GM18861 (cell line): ENCODE results near the gene ANO4.

Experiments
- ATAC-seq: cut with Tn5 transposase; IDR thresholded peaks from one replicate; pipeline ENCODE4 v1.9.1; 2021; ENCODE audit not compliant: unreplicated experiment

The ANO4 gene

GRCh38 chr12:101168001-101168400, 373.4 kb downstream of the ANO4 start:
- ATAC-seq = no peak

GRCh38 chr12:101172316-101172715, 377.7 kb downstream of the ANO4 start:
- ATAC-seq = no peak

DNA sequence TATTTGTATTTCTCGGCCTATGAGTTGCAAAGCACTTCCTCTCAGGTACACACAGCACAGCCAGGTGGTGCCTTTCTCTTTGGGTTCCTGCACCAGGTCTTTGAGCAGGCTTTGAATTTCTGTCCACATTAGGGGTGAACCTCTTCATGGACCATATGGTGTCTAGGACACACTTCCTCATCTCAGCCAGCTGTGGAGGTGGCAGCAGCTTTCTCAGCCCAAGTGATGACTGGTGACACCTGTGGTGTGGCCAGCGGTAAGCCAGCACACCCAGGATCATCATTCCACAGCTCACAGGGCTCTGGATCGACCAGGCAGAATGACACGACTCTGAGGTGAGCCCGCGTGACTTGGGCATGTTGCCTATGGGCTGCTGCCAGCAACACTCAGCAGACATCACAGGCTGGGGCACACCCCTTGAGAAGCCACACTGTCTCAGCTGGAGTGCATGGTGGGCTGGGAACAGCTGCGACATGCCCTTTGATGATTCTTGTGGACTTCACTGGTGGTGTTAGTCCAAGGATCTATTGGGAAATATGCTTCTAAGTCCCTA, 378.7 kb downstream of the ANO4 start:
- no peak for ATAC-seq

- no peak for ATAC-seq
Observed at GRCh38 chr12:101174541-101174940, 380.0 kb downstream of the ANO4 start.
